Rectal smooth muscle tissue (tissue), 1 donor: ENCODE data around the gene NES.
A peak's percentile ranks its signal among the peaks of the same experiment; 100 is the strongest.

Experiments
- H3K27ac ChIP-seq: one replicate; pipeline ENCODE4 v1.7.0; 2013; ENCODE audit warnings: low read depth, low read length, inconsistent platforms
- H3K27me3 ChIP-seq: one replicate; pipeline ENCODE4 v1.7.0; 2013; ENCODE audit warnings: low read length; ENCODE audit not compliant: control insufficient read depth, insufficient read depth
- H3K36me3 ChIP-seq: one replicate; pipeline ENCODE4 v1.7.0; 2013; ENCODE audit warnings: low read length; ENCODE audit not compliant: control insufficient read depth, insufficient read depth
- H3K4me1 ChIP-seq: one replicate; pipeline ENCODE4 v1.7.0; 2013; ENCODE audit warnings: low read length; ENCODE audit not compliant: control insufficient read depth, insufficient read depth
- H3K4me3 ChIP-seq: one replicate; pipeline ENCODE4 v1.7.0; 2013; ENCODE audit warnings: low read length
- H3K9ac ChIP-seq: one replicate; pipeline ENCODE4 v1.7.0; 2013; ENCODE audit warnings: low read length

NES gene

GRCh38 chr1:156670359-156670758 lies 6.8 kb downstream of the NES start:
- no peak overlapping the region for H3K9ac ChIP-seq

GRCh38 chr1:156669794-156670193 lies 7.4 kb downstream of the NES start:
- H3K27ac ChIP-seq: no peak overlapping the region
- H3K4me3 ChIP-seq: no peak overlapping the region
- peaks cover 26% of the 10 kb centered on the region for H3K4me1 ChIP-seq
- no peaks in the 10 kb centered on the region for H3K27me3 ChIP-seq
- no peaks in the 10 kb centered on the region for H3K36me3 ChIP-seq
- H3K9ac ChIP-seq: no peak overlapping the region

More at GRCh38 chr1:156670359-156670758, 6.8 kb downstream of the NES start:
- Histone ChIP-seq H3K4me1 (peaks cover 25% of the 10 kb centered on the region), H3K27me3 (no peaks in the 10 kb centered on the region), H3K27ac (peak overlapping the region; percentile 23), H3K36me3 (no peaks in the 10 kb centered on the region), H3K4me3 (no peak overlapping the region)

GRCh38 chr1:156668801-156669637 lies 8.2 kb downstream of the NES start:
- Histone ChIP-seq H3K9ac (no peak overlapping the region), H3K27ac (peak overlapping the region; percentile 88), H3K4me1 (peaks cover 34% of the 10 kb centered on the region), H3K4me3 (no peak overlapping the region), H3K36me3 (no peaks in the 10 kb centered on the region), H3K27me3 (no peaks in the 10 kb centered on the region)

- peak overlapping the region; percentile 88 for H3K27ac ChIP-seq
- H3K4me1 ChIP-seq: peaks cover 40% of the 10 kb centered on the region
- H3K9ac ChIP-seq: no peak overlapping the region
- H3K27me3 ChIP-seq: no peaks in the 10 kb centered on the region
- no peak overlapping the region for H3K4me3 ChIP-seq
- H3K36me3 ChIP-seq: no peaks in the 10 kb centered on the region
Observed at GRCh38 chr1:156667968-156668709, 9.1 kb downstream of the NES start.

GRCh38 chr1:156667610-156667967 lies 9.6 kb downstream of the NES start:
- H3K4me1 ChIP-seq: peaks cover 45% of the 10 kb centered on the region
- no peaks in the 10 kb centered on the region for H3K27me3 ChIP-seq
- H3K36me3 ChIP-seq: no peaks in the 10 kb centered on the region
- H3K9ac ChIP-seq: no peak overlapping the region
- H3K4me3 ChIP-seq: no peak overlapping the region
- peak overlapping the region; percentile 88 for H3K27ac ChIP-seq

- Histone ChIP-seq H3K36me3 (no peaks in the 10 kb centered on the region), H3K27ac (peak overlapping the region; percentile 88), H3K4me1 (peaks cover 51% of the 10 kb centered on the region), H3K27me3 (no peaks in the 10 kb centered on the region), H3K4me3 (no peak overlapping the region), H3K9ac (no peak overlapping the region)
Observed at GRCh38 chr1:156666862-156667609, 10.2 kb downstream of the NES start.

GRCh38 chr1:156665539-156665938 lies 11.7 kb downstream of the NES start:
- H3K4me1 ChIP-seq: peaks cover 58% of the 10 kb centered on the region

GRCh38 chr1:156664767-156665411 lies 12.3 kb downstream of the NES start:
- Histone ChIP-seq H3K36me3 (no peaks in the 10 kb centered on the region), H3K27ac (peak overlapping the region; percentile 79), H3K27me3 (no peaks in the 10 kb centered on the region), H3K4me3 (peak overlapping the region; percentile 34), H3K4me1 (peaks cover 62% of the 10 kb centered on the region), H3K9ac (no peak overlapping the region)

More at GRCh38 chr1:156665539-156665938, 11.7 kb downstream of the NES start:
- peak overlapping the region; percentile 54 for H3K27ac ChIP-seq
- no peaks in the 10 kb centered on the region for H3K36me3 ChIP-seq
- no peak overlapping the region for H3K9ac ChIP-seq
- H3K4me3 ChIP-seq: no peak overlapping the region
- no peaks in the 10 kb centered on the region for H3K27me3 ChIP-seq

GRCh38 chr1:156664046-156664766 lies 13.0 kb downstream of the NES start:
- H3K4me1 ChIP-seq: peaks cover 65% of the 10 kb centered on the region
- H3K27ac ChIP-seq: peak overlapping the region; percentile 79
- H3K36me3 ChIP-seq: no peaks in the 10 kb centered on the region
- peak overlapping the region; percentile 34 for H3K4me3 ChIP-seq
- no peaks in the 10 kb centered on the region for H3K27me3 ChIP-seq
- H3K9ac ChIP-seq: no peak overlapping the region

GRCh38 chr1:156663178-156663577 lies 14.0 kb downstream of the NES start:
- H3K27me3 ChIP-seq: no peaks in the 10 kb centered on the region
- H3K4me1 ChIP-seq: peaks cover 60% of the 10 kb centered on the region
- no peak overlapping the region for H3K9ac ChIP-seq
- H3K36me3 ChIP-seq: no peaks in the 10 kb centered on the region
- H3K4me3 ChIP-seq: no peak overlapping the region
- peak overlapping the region; percentile 79 for H3K27ac ChIP-seq

- H3K9ac ChIP-seq: no peak overlapping the region
- peaks cover 55% of the 10 kb centered on the region for H3K4me1 ChIP-seq
- peak overlapping the region; percentile 79 for H3K27ac ChIP-seq
- H3K4me3 ChIP-seq: no peak overlapping the region
- no peaks in the 10 kb centered on the region for H3K36me3 ChIP-seq
- no peaks in the 10 kb centered on the region for H3K27me3 ChIP-seq
Observed at GRCh38 chr1:156662800-156663055, 14.5 kb downstream of the NES start.
